LNCAP (cell line): Measurements from ENCODE around the gene FHOD3.

Experiments
- CTCF ChIP-seq: fragments of 450-650 bp; IDR thresholded peaks from 2 replicates; pipeline ENCODE4 v1.5.1; 2017; ENCODE audit warnings: mild to moderate bottlenecking

FHOD3 gene

GRCh38 chr18:36331521-36331971, 34.0 kb downstream of the FHOD3 start:
- no peak for TF ChIP-seq CTCF

GRCh38 chr18:36333414-36333813, 35.9 kb downstream of the FHOD3 start:
- TF ChIP-seq CTCF: no peak

GRCh38 chr18:36334798-36335197, 37.3 kb downstream of the FHOD3 start:
- no peak for TF ChIP-seq CTCF

- TF ChIP-seq CTCF: no peak
Measured at GRCh38 chr18:36335476-36336279, 38.2 kb downstream of the FHOD3 start.

GRCh38 chr18:36337679-36338402, 40.3 kb downstream of the FHOD3 start:
- no peak for TF ChIP-seq CTCF

GRCh38 chr18:36338403-36338933, 41.0 kb downstream of the FHOD3 start:
- TF ChIP-seq CTCF: no peak

GRCh38 chr18:36340246-36340645, 42.7 kb downstream of the FHOD3 start:
- TF ChIP-seq CTCF: no peak
